ENCODE results near the gene PILRA.

GRCh38 chr7:100376066-100376465 is 2.8 kb downstream of the PILRA start:
- TF ChIP-seq ETV6 (conservative IDR thresholded peaks at IDR 0.05 in 1 of 2, IDR thresholded peaks at IDR 0.05 in 1 of 2; ENCODE audit: borderline replicate concordance in 1 of 2, low read depth in 1 of 2) (no peak), CTCF (IDR thresholded peaks at IDR 0.05 in 2 of 3, conservative IDR thresholded peaks at IDR 0.05 in 1 of 3; ENCODE audit: control insufficient read depth in 2 of 3, extremely low read depth in 1 of 3, insufficient read depth in 1 of 3, low read depth in 3 of 3, low read length in 3 of 3) (no peak), TARDBP (IDR thresholded peaks at IDR 0.05; ENCODE audit: borderline replicate concordance) (no peak), EP300 (IDR thresholded peaks at IDR 0.05; ENCODE audit: borderline replicate concordance in 1 of 2, control insufficient read depth in 1 of 2, low read depth in 2 of 2, low read length in 2 of 2) (no peak), BCL11A (IDR thresholded peaks at IDR 0.05; ENCODE audit: low read depth, low read length) (no peak), BHLHE40 (IDR thresholded peaks at IDR 0.05; ENCODE audit: borderline replicate concordance in 1 of 2, low read depth in 2 of 2, low read length in 1 of 2) (no peak), TAF1 (IDR thresholded peaks at IDR 0.05; ENCODE audit: borderline replicate concordance, low read depth, low read length) (no peak), SIN3A (IDR thresholded peaks at IDR 0.05; ENCODE audit: low read depth, low read length) (no peak), BCL3 (IDR thresholded peaks at IDR 0.05; ENCODE audit: borderline replicate concordance, insufficient read depth, low read depth, low read length, poor library complexity, severe bottlenecking) (no peak), MXI1 (IDR thresholded peaks at IDR 0.05; ENCODE audit: low read depth, low read length) (no peak), EGR1 (IDR thresholded peaks at IDR 0.05; ENCODE audit: borderline replicate concordance in 1 of 2, low read depth in 2 of 2, low read length in 2 of 2) (no peak)
- TF ChIP-seq, protein P1, sequence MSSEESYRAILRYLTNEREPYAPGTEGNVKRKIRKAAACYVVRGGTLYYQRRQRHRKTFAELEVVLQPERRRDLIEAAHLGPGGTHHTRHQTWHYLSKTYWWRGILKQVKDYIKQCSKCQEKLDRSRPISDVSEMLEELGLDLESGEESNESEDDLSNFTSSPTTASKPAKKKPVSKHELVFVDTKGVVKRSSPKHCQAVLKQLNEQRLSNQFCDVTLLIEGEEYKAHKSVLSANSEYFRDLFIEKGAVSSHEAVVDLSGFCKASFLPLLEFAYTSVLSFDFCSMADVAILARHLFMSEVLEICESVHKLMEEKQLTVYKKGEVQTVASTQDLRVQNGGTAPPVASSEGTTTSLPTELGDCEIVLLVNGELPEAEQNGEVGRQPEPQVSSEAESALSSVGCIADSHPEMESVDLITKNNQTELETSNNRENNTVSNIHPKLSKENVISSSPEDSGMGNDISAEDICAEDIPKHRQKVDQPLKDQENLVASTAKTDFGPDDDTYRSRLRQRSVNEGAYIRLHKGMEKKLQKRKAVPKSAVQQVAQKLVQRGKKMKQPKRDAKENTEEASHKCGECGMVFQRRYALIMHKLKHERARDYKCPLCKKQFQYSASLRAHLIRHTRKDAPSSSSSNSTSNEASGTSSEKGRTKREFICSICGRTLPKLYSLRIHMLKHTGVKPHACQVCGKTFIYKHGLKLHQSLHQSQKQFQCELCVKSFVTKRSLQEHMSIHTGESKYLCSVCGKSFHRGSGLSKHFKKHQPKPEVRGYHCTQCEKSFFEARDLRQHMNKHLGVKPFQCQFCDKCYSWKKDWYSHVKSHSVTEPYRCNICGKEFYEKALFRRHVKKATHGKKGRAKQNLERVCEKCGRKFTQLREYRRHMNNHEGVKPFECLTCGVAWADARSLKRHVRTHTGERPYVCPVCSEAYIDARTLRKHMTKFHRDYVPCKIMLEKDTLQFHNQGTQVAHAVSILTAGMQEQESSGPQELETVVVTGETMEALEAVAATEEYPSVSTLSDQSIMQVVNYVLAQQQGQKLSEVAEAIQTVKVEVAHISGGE (CRISPR knock-in tag; IDR thresholded peaks at IDR 0.05): no peak
